Measurements from ENCODE around the gene PROC. TPM values are rescaled to one million over a fixed set of nuclear protein-coding genes. Genes with fewer than 3 reads are reported as not detected.

PROC gene
- total and polyA plus RNA-seq, 2 of the 8 experiments (the other 6 are each of a cell fraction or from before 2014, with no cell fraction given) = 1.5 to 1.6 TPM

DNA sequence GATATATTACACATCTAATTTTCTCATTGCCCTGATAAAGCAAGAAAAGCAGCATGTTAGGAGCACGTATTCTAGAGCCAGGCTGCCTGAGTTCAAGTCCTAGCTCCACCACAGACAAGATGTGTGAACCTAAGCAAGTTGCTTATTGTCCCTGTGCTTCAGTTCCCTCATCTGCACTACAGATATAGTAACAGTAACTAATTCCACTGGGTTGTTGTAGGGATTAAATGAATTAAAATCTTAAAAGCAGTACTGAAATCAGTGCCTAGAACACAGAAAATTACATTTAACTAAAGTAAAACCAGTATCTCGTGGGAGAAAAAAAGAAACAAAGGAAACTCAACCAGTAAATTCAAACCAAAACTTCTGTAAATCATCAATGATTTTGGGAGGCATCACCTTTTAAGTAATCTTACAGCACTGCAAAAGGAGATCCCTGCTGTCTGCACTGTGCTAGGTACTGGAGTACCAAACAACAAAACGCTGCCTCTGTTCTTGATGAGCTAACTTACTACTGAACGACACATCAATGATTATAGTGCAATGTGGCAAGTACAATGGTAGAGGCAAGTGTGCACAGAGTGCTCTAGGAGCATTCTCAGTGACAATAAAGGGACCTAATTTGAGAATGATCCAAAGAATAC is 38.4 kb upstream of the PROC start:
- POLR2A ChIA-PET (ENCODE audit: partially characterized antibody) = interaction anchor here (1.1 kb wide), 1 partner anchor 9 kb away, joined by 3 read pairs; no protein-coding TSS in a partner anchor
- peaks cover 3% of the 10 kb centered on the region; the same call in 1 of the 2 replicates for H3K79me1 ChIP-seq (ENCODE audit: low read depth, low read length)
- peaks cover 18 to 21% of the 10 kb centered on the region in 2 experiments for H3K9me3 ChIP-seq (ENCODE audit: insufficient read depth in 2 of 2, low read depth in 1 of 2, low read length in 1 of 2)
- no peak overlapping the region for H2AK5ac ChIP-seq (ENCODE audit: low read depth, low read length)
- no peak overlapping the region for H2BK120ac ChIP-seq (replicated peaks; ENCODE audit: low read depth, low read length)
- no peak for FAIRE-seq
- TF ChIP-seq CHD1 (IDR thresholded peaks at IDR 0.05; ENCODE audit: low read depth, low read length) (no peak), KDM4A (IDR thresholded peaks at IDR 0.05; ENCODE audit: low read depth, low read length, severe bottlenecking) (no peak), SIN3A (conservative IDR thresholded peaks at IDR 0.05 in 1 of 2, IDR thresholded peaks at IDR 0.05 in 1 of 2; ENCODE audit: low read depth in 1 of 2, low read length in 2 of 2) (no peak), CTBP2 (IDR thresholded peaks at IDR 0.05; ENCODE audit: borderline replicate concordance, insufficient read depth, insufficient read length, low read length) (no peak)
- H3K23ac ChIP-seq (ENCODE audit: insufficient read length) = no peak overlapping the region
- no peak overlapping the region for H2BK20ac ChIP-seq (ENCODE audit: low read length)
- no peak overlapping the region for H3K27ac ChIP-seq (ENCODE audit: low read depth, low read length)
- no peak overlapping the region for H4K91ac ChIP-seq (replicated peaks; ENCODE audit: insufficient read length, low read length)
- no peaks in the 10 kb centered on the region for H3K23me2 ChIP-seq (ENCODE audit: low read depth, low read length)
- no peak overlapping the region for H3K4ac ChIP-seq (replicated peaks; ENCODE audit: insufficient read length, low read depth, low read length)
- peaks cover 0 to 4% of the 10 kb centered on the region in 2 experiments for H4K20me1 ChIP-seq (replicated peaks in 1 of 2; ENCODE audit: control insufficient read depth in 1 of 2, insufficient read depth in 2 of 2, low read length in 2 of 2)
- peaks cover 0 to 8% (median 3%) of the 10 kb centered on the region in 4 experiments; a peak in 3 of 8 replicates for H3K36me3 ChIP-seq (ENCODE audit: control insufficient read depth in 2 of 4, insufficient read depth in 4 of 4, low read length in 3 of 4)
- H4K8ac ChIP-seq (ENCODE audit: extremely low read depth, insufficient read depth, low read length) = no peak overlapping the region
- no peak overlapping the region for H2AFZ ChIP-seq (ENCODE audit: low read length)
- no peak overlapping the region for H3K4me3 ChIP-seq (ENCODE audit: extremely low read depth in 1 of 4, insufficient read depth in 2 of 4, low read depth in 3 of 4, low read length in 4 of 4)
- peaks cover 0 to 90% of the 10 kb centered on the region in 2 experiments; a peak in 3 of 4 replicates for H3K79me2 ChIP-seq (ENCODE audit: control insufficient read depth in 1 of 2, insufficient read depth in 2 of 2, low read length in 2 of 2)
- no peak for DNase-seq (ENCODE audit: low read depth in 1 of 2, low spot score in 2 of 2)
- CTCF ChIA-PET (ENCODE audit: partially characterized antibody) = interaction anchor here (1.0 to 1.5 kb wide), 6 partner anchors 16 to 225 kb away, joined by 3 read pairs; no protein-coding TSS in a partner anchor
- no peak overlapping the region for H3K14ac ChIP-seq (ENCODE audit: insufficient read length)
- H3K18ac ChIP-seq (ENCODE audit: extremely low read depth, low read length) = no peak overlapping the region
- no peaks in the 10 kb centered on the region for H3K4me1 ChIP-seq (replicated peaks in 1 of 4; ENCODE audit: control insufficient read depth in 3 of 4, insufficient read depth in 4 of 4, low read length in 3 of 4)
- H2BK5ac ChIP-seq (ENCODE audit: low read depth, low read length) = no peak overlapping the region
- no peak overlapping the region for H3K4me2 ChIP-seq (ENCODE audit: insufficient read depth in 1 of 2, low read depth in 2 of 2, low read length in 2 of 2)
- no peak overlapping the region for H4K5ac ChIP-seq (ENCODE audit: insufficient read length, low read depth, low read length)
- H2BK12ac ChIP-seq (ENCODE audit: low read depth, low read length) = no peak overlapping the region
- H3K56ac ChIP-seq (replicated peaks; ENCODE audit: insufficient read length, low read depth, low read length) = no peak overlapping the region
- H2BK15ac ChIP-seq (ENCODE audit: low read length) = no peak overlapping the region
- no peaks in the 10 kb centered on the region for H3K27me3 ChIP-seq (replicated peaks in 1 of 4; ENCODE audit: control insufficient read depth in 3 of 4, extremely low read depth in 1 of 4, insufficient read depth in 3 of 4, low read length in 3 of 4)
- 87% methylated on average over 4 of the region's 4 CpGs; no CpG with 5 or more reads in 1 of the 2 experiments for WGBS, 2 experiments (ENCODE audit: extremely low coverage in 1 of 2, insufficient coverage in 1 of 2, insufficient read length in 1 of 2, insufficient replicate concordance in 2 of 2, low coverage in 1 of 2, low lambda C conversion rate in 2 of 2, missing lambda C conversion rate in 1 of 2)
- no peak overlapping the region for H3K9ac ChIP-seq (replicated peaks in 1 of 4; ENCODE audit: extremely low read depth in 1 of 4, low read depth in 3 of 4, low read length in 3 of 4)
